ENCODE data around the gene CLIP2. TPM values are rescaled to one million over a fixed set of nuclear protein-coding genes. Genes with fewer than 3 reads are reported as not detected.
A peak's percentile ranks its signal among the peaks of the same experiment; 100 is the strongest.

Gene CLIP2
- total RNA-seq, 1 donor from 2014 or later = 24.3 TPM

DNA sequence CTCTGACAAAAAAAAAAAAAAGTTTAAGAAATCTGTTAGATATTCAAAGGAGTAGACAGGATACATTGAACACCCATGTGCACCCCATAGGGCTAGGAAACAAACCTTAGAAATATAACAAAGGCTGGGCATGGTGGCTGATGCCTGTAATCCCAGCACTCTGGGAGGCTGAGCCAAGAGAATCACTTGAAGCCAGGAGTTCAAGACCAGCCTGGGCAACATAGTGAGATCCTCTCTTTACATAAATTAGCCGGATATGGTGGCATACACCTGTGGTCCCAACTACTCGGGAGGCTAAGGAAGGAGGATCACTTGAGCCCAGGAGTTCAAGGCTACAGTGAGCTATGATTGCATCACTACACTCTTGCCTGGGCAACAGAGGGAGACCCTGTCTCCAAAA is 15.3 kb downstream of the CLIP2 start:
- intact Hi-C loops (cut with DNase I) = no loop called here
- H3K4me1 ChIP-seq = peaks cover 36% of the 10 kb centered on the region
- H3K4me3 ChIP-seq = no peak overlapping the region
- no peak overlapping the region for H3K27ac ChIP-seq
- no peaks in the 10 kb centered on the region for H3K27me3 ChIP-seq
- no peaks in the 10 kb centered on the region for H3K36me3 ChIP-seq
- TF ChIP-seq POLR2A (IDR thresholded peaks at IDR 0.05) (no peak), POLR2AphosphoS5 (IDR thresholded peaks at IDR 0.05; ENCODE audit: insufficient read depth in 1 of 2, low read depth in 1 of 2) (no peak)
- TF ChIP-seq, protein P1, sequence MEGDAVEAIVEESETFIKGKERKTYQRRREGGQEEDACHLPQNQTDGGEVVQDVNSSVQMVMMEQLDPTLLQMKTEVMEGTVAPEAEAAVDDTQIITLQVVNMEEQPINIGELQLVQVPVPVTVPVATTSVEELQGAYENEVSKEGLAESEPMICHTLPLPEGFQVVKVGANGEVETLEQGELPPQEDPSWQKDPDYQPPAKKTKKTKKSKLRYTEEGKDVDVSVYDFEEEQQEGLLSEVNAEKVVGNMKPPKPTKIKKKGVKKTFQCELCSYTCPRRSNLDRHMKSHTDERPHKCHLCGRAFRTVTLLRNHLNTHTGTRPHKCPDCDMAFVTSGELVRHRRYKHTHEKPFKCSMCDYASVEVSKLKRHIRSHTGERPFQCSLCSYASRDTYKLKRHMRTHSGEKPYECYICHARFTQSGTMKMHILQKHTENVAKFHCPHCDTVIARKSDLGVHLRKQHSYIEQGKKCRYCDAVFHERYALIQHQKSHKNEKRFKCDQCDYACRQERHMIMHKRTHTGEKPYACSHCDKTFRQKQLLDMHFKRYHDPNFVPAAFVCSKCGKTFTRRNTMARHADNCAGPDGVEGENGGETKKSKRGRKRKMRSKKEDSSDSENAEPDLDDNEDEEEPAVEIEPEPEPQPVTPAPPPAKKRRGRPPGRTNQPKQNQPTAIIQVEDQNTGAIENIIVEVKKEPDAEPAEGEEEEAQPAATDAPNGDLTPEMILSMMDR (IDR thresholded peaks at IDR 0.05) = no peak
- no peaks in the 10 kb centered on the region for H3K9me3 ChIP-seq
- no peak for DNase-seq (ENCODE audit: extremely low spot score in 2 of 2)

DNA sequence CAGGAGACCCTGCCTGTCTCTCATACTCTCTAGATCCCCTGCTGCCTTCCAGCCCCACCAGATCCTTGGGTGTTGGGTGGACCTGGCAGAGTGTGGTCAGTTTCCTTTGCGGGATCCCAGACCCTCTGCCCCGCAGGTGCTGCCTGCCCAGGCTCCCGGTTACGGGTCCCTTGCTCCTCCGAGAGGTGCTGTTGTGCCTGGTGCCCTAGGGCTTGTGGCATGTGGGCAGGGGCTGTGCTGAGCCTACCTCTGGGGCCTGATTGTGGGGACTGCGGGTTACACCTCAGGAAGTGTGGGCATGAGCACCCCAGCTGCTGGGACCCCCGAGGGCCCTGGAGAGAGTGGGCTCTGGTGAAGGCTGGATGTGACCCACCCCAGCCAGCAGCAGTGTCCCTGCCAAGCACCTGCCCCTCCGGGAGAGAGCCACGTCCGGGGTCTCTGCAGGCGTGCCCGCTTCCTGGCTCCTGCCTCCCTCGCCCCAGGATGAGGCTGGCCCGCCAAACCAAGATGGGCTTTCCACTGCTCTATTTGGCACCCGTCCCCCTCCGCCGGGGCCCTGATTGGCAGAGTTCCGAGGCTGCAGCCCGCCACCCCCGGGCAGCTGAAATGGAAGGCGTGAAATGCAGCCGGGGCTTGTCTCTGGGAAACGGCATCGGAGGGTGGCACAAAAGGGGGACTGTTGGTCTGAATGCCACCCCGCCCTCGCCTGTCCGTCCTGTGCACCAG is 17.0 kb downstream of the CLIP2 start:
- H3K4me3 ChIP-seq = peak overlapping the region; percentile 13 to 33
- peaks cover 36% of the 10 kb centered on the region for H3K4me1 ChIP-seq
- no peaks in the 10 kb centered on the region for H3K36me3 ChIP-seq
- H3K27ac ChIP-seq = peak overlapping the region; percentile 41
- no peak for DNase-seq (ENCODE audit: extremely low spot score in 2 of 2)
- H3K9me3 ChIP-seq = no peaks in the 10 kb centered on the region
- intact Hi-C loops (cut with DNase I) = no loop called here
- no peaks in the 10 kb centered on the region for H3K27me3 ChIP-seq
- TF ChIP-seq POLR2A (IDR thresholded peaks at IDR 0.05) = no peak
- TF ChIP-seq, protein P1 (IDR thresholded peaks at IDR 0.05) = no peak
- TF ChIP-seq POLR2AphosphoS5 (IDR thresholded peaks at IDR 0.05; ENCODE audit: insufficient read depth in 1 of 2, low read depth in 1 of 2) = no peak

DNA sequence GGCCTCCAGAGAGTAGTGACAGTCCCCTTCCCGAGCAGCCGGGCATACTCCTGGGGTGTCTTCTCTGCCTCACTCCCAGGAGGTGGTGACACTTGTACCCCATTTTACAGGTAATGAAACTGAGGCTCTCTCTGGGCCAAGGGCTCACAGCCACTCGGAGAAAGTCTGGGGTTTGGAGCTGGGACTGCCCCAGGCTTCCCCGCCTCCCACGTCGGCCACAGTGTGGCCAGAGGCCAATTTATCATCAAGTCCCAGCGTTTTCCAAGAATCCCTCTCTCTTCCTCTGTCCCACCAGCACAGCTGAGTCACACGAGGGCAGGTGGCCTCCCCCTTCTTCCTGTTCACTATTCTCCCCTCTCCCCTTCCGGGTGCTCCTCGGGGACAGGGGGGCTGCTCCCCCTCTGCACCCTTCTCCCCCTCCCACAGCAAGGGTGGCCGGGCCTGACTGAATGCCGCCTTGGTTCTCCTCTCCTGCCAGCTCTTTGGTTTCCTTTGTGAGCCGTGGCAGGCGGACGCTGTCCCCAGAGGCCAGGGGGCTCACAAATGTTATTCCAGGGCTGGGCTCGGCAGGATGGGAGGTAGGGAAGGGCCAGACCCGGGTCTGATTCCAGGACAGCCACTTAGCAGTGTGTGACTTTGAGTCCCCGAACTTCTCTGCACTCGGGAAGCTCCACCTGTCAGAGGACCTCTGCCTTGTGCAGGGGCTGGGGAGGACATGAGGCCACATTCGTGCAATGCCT is 17.7 kb downstream of the CLIP2 start:
- Histone ChIP-seq H3K27ac (peak overlapping the region; percentile 41), H3K36me3 (no peaks in the 10 kb centered on the region), H3K4me1 (peaks cover 36% of the 10 kb centered on the region), H3K27me3 (no peaks in the 10 kb centered on the region), H3K4me3 (peak overlapping the region; percentile 13 to 33), H3K9me3 (no peaks in the 10 kb centered on the region)
- intact Hi-C loops (cut with DNase I) = no loop called here
- TF ChIP-seq, protein P1 (IDR thresholded peaks at IDR 0.05) = no peak
- no peak for TF ChIP-seq POLR2A (IDR thresholded peaks at IDR 0.05)
- peak in 1 of 2 donors; percentile 35 for TF ChIP-seq POLR2AphosphoS5 (IDR thresholded peaks at IDR 0.05; ENCODE audit: insufficient read depth in 1 of 2, low read depth in 1 of 2)
- no peak for DNase-seq (ENCODE audit: extremely low spot score in 2 of 2)

DNA sequence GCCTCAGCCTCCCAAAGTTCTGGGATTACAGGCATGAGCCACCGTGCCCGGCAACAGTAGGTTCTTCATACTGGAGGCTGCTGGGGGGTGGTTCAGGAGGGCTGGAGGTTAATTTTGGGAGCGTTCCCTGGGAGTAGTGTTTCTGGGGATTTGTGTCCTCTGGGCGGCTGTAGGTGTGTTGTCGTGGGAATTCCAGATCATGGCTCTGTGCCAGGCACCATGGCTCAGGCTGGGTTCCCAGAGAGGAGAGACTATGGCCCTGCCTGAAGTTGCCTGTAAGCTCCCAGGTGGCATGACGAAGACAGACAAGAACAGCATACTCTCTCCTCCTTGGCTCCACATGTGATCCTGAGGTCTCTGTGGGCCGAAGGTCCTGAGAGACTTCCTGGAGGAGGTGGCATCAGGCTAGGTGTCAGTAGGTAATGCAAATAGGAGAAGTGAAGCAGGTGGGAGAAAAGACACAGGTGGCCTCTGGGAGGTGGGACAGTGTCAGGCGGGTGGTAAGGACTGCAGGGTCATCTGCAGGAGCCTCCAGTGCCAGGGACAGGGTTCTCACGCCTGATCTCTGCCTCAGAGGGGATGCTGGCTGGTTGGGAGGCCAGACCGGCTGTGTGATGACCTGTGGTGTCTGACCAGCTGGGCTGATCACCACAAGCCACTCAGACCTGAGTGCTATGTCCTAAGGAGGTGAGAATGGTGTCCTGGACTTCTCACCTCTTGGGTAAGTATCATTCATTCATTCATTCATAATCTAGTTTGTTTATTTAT is 18.7 kb downstream of the CLIP2 start:
- H3K4me3 ChIP-seq = no peak overlapping the region
- DNase-seq (ENCODE audit: extremely low spot score in 2 of 2) = no peak
- no peaks in the 10 kb centered on the region for H3K36me3 ChIP-seq
- no peaks in the 10 kb centered on the region for H3K9me3 ChIP-seq
- peaks cover 29% of the 10 kb centered on the region for H3K4me1 ChIP-seq
- H3K27me3 ChIP-seq = no peaks in the 10 kb centered on the region
- H3K27ac ChIP-seq = no peak overlapping the region
- intact Hi-C loops (cut with DNase I) = no loop called here
- TF ChIP-seq, protein P1 (IDR thresholded peaks at IDR 0.05) = no peak
- no peak for TF ChIP-seq POLR2A (IDR thresholded peaks at IDR 0.05)
- TF ChIP-seq POLR2AphosphoS5 (IDR thresholded peaks at IDR 0.05; ENCODE audit: insufficient read depth in 1 of 2, low read depth in 1 of 2) = no peak

All from vagina (tissue), 2 donors.